ENCODE results near the gene TLNRD1.
"Not testable (repeated sequence)": the region's sequence is repeated elsewhere in the genome, so short reads cannot be mapped to it uniquely, and the experiment has no call there.

Gene TLNRD1

DNA sequence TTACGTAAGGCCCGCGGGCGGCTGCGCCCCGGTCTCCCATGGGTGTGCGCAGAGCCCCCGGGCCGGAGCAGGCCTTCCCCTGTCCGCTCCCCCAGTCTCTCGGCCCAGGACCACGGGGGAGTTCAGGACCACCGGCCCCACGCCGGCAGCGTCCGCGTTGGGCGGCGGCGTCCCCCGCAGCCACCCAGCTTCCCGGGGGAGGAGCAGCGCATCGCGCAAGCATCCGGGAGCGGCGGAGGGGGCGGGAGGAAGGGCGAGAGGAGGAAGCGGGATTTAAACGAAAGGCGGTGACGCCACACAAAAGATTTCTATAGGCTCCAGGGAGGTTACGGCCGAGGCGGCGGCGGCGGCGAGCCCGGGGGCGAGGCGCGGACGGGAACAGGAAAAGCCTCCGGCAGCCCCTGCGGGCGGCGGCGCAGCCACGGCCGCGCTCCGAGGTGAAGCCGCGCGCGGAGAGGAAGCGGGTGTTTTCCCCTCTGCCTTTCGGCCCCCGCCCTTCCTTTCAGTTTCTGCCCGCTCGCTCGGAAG is at the start of gene TLNRD1:
TLNRD1 (plus strand) TSS at position 300 of the 528 bp plus-strand sequence. CDS start 1,349 bp downstream, outside the sequence.
- peak; percentile 94 for DNase-seq (ENCODE audit: low spot score)

- DNase-seq (ENCODE audit: low spot score), result no peak
These were observed 48.8 kb upstream of the TLNRD1 start for GRCh38 chr15:80951941-80952340.

GRCh38 chr15:80953001-80953952 is 47.4 kb upstream of the TLNRD1 start:
- DNase-seq (ENCODE audit: low spot score), result no peak

GRCh38 chr15:80953953-80954778 is 46.6 kb upstream of the TLNRD1 start:
- no peak for DNase-seq (ENCODE audit: low spot score)

DNA sequence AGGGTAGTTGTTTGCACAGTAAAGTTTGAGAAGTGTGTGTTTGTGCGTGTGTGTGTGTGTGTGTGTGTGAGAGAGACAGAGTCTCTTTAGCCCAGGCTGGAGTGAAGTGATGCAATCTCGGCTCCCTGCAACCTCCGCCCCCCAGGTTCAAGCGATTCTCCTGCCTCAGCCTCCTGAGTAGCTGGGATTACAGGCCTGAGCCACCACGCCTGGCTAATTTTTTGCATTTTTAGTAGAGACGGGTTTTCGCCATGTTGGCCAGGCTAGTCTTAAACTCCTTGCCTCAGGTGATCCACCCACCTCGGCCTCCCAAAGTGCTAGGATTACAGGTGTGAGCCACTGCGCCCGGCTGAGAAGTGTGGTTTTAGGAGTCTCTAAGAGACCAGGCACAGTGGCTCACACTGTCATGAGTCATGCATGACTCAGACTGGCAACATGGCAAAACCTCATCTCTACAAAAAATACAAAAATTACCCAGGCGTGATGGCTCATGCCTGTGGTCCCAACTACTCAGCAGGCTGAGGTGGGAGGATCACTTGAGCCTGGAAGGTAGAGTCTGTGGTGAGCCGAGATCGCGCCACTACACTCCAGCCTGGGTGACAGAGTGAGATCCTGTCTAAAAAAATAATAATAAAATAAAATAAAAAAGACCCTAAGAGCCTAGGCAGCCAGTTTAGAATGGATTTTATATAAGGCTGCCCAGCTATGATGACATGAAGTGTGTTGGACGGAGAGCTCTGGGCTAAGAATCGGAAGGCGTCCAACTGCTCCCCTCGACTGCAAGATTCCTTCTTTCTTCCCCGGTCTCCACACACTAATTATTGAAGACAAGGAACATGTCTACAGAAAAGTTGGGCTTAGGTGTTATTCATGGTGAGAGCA is 44.9 kb upstream of the TLNRD1 start:
- DNase-seq (ENCODE audit: low spot score), result peak; percentile 49

GRCh38 chr15:80957556-80957955 is 43.2 kb upstream of the TLNRD1 start:
- no peak for DNase-seq (ENCODE audit: low spot score)

DNA sequence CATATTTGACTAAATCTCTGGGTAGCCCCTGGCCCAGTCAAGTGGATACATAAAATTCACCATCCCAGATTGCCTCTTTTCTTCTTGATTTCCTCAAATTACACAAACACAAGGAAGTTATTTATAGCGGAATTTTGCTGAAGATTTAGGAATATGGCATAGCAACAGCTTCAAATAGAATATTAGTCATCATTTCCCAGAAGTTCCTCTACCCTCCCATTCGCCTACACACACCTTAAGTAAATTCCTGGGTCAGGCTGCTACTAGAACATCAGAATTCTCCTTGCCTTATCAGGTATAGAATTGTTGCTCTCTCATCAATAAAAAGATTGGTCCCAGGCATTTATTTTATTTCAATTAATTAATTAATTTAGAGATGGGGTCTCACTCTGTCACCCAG is 42.7 kb upstream of the TLNRD1 start:
- no peak for DNase-seq (ENCODE audit: low spot score)

DNA sequence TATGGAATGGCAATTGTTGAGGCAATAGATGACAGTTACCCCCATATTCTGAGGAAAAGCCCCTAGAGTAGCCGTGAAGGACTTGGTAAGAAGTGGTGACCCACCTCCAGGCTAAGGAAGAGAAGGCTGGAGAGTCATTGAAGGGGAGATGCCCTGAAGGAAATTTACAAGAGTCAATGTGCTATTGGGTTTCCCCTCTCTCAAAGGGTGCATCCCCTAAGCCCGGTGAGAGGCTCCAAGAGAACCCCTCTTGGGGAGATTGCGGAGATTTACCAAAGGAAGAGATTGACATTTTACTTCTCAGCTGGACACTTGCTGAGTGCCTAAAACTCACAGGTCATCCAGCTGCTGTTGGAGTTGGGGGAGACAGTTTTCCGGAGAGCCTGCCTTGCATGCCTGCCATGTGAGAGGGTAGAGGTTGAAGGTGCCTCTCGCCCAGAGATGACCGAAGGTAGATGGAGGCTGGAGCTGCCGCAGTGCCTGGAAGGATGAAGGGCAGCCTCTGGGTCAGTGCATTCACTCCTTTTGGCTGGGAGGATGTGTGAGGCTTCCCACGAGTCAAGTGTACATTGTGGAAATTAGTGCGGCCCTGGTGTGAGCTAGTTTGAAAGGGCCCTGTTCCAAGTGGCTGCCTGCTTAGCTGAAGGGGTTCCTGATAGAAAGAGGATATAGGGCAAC is 41.8 kb upstream of the TLNRD1 start:
- DNase-seq (ENCODE audit: low spot score), result no peak

DNA sequence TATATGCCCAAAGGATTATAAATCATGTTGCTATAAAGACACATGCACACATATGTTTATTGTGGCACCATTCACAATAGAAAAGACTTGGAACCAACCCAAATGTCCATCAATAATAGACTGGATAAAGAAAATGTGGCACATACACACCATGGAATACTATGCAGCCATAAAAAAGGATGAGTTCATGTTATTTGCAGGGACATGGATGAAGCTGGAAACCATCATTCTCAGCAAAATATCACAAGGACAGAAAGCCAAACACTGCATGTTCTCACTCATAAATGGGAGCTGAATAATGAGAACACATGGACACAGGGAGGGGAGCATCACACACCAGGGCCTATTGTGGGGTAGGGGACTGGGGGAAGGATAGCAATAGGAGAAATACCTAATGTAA is 35.3 kb upstream of the TLNRD1 start:
- not testable (repeated sequence) for DNase-seq (ENCODE audit: low spot score)

DNA sequence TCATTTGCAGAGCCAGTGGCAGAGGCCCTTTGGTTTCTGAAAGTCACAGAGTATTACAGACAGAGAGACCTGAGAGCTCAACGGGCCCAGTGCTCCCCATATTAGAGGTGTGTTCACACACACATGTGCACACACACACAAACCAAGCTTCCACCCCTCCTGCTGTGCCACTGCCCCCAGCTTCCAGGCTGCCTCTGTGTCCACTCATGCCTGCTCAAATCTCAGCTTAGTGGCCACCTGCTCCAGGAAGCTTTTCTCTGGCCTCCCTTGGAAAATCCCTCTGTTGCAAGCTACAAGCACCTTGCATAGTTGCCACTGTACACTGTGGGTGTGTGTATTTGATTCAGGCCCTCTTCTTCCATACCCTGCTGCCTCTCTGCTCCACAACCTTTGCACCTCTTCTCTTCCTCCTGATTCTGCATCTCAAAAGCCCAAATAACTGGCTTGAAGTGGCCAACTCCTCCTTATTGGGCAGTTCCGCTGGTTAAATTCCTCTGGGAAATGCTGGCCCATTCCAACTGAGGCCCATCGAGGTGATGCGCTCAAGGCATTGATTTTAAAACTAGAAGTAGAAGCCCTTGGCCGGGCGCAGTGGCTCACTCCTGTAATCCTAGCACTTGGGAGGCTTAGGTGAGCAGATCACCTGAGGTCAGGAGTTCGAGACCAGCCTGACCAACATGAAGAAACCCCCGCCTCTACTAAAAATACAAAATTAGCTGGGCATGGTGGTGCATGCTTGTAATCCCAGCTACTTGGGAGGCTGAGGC is 34.1 kb upstream of the TLNRD1 start:
- DNase-seq (ENCODE audit: low spot score), result no peak

- peak; percentile 79 for DNase-seq (ENCODE audit: low spot score)
These were observed 33.3 kb upstream of the TLNRD1 start for GRCh38 chr15:80967451-80967850.

DNA sequence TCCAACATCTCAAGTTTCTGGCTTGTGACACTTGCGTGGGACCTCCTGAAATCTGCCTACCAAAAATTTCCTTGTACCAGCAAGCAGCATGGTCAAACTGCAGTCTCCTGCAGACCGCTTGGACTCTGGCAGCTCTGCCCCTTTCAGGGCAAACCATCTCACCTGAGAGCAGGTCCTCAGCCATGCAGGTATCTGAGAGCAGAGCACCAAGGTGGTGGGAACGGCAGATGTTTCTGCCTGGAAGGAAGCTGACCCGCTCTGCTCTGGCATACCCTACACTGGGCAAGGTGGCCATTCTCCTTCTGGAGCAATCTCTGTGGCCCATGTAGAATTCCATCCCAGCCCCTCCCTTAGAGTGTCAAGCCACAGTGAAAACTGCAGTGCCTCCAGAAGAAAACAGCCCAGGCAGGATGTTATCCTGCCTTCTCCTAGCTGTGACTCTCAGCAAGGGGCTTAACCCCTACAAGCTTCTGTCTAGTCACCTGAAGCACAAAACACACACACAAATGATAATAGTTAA is 32.7 kb upstream of the TLNRD1 start:
- no peak for DNase-seq (ENCODE audit: low spot score)

DNA sequence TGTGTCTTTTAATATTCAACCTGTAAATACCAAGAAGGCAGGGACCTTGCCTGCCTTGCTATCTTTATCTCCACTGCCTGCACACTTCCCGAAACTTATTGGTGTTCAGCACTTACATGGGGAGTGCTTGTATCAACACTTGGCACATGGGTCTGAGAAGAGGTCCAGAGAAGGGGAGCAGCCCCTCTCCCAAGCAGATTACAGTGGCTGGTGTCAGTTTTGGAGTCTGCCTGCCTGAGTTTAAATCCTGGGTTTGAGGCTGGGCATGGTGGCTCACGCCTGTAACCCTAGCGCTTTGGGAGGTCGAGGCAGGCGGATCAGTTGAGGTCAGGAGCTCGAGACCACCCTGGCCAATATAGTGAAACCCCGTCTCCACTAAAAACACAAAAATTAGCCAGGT is 31.4 kb upstream of the TLNRD1 start:
- DNase-seq (ENCODE audit: low spot score), result no peak

- peak; percentile 49 for DNase-seq (ENCODE audit: low spot score)
These were observed 30.6 kb upstream of the TLNRD1 start for GRCh38 chr15:80970018-80970657.

GRCh38 chr15:80970658-80971057 is 30.1 kb upstream of the TLNRD1 start:
- no peak for DNase-seq (ENCODE audit: low spot score)

- DNase-seq (ENCODE audit: low spot score), result no peak
These were observed 29.6 kb upstream of the TLNRD1 start for GRCh38 chr15:80971143-80971542.

- no peak for DNase-seq (ENCODE audit: low spot score)
These were observed 28.4 kb upstream of the TLNRD1 start for GRCh38 chr15:80972276-80972675.

GRCh38 chr15:80974914-80975313 is 25.8 kb upstream of the TLNRD1 start:
- no peak for DNase-seq (ENCODE audit: low spot score)

- no peak for DNase-seq (ENCODE audit: low spot score)
These were observed 23.9 kb upstream of the TLNRD1 start for GRCh38 chr15:80976851-80977250.
